IPS-NIHi7 (cell line): ENCODE results near the gene CPO.

ENCODE experiments used
- DNase-seq: peaks from one replicate; pipeline ENCODE4 v3.0.0; 2012; ENCODE audit warnings: mixed read lengths; ENCODE audit errors: extremely low spot score

The CPO gene

DNA sequence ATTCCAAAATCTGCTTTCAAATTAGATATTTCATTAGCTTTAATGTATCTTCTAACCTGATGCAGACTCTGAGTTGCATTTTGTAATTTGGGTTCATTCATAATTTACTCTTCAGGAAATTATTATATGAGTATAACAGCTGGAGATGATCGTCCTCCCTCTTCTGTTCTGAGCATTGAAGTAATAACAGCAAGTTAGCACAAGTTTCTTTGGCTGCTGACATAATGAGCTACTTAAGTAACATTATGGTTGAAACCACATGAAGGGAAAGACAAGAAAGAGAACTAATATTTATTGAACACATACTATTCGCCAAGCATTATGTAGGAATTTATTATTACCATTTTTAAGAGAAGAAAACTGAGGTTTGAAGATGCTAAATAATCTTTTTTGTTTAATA is 75.1 kb downstream of the CPO start:
- no peak for DNase-seq

DNA sequence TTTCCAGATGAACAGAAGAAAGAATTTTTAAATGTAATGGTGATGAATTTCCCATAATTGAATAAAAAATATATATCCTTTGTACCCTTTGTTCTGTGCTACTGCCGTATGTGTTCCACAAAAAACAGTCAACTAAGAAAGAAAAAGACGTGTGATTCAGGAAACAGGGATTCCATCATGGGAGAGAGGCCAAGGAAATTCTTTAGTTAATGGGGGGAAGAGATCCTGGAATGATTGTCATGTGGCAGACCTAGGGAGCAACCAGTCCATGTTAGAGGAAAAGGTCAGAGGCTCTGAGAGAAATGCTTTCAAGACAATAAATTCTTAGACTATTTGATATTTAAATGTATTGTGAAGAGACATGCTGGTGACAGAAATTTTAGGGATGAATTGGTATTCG is 76.6 kb downstream of the CPO start:
- no peak for DNase-seq
